NB4 (cell line): ENCODE measurements around the gene STK36.
A peak's percentile ranks its signal among the peaks of the same experiment; 100 is the strongest.

Experiments used
- DNase-seq: peaks from one replicate; pipeline ENCODE4 v3.0.0; 2010; ENCODE audit warnings: low read depth
- H3K4me3 ChIP-seq: one replicate; pipeline ENCODE4 v1.5.1; 2011; ENCODE audit warnings: mild to moderate bottlenecking, low read depth, low read length, moderate library complexity
- CTCF ChIP-seq: IDR thresholded peaks from one replicate; pipeline ENCODE4 v1.5.1; 2012; ENCODE audit warnings: low read depth, low read length
- MAX ChIP-seq: IDR thresholded peaks from 2 replicates; pipeline ENCODE4 v1.6.1; 2011; ENCODE audit warnings: low read depth, low read length
- MYC ChIP-seq: IDR thresholded peaks from 2 replicates; pipeline ENCODE4 v1.6.1; 2011; ENCODE audit warnings: low read depth, low read length
- POLR2A ChIP-seq: IDR thresholded peaks from 2 replicates; pipeline ENCODE4 v1.6.1; 2011; ENCODE audit warnings: mild to moderate bottlenecking; ENCODE audit not compliant: insufficient read length; ENCODE audit errors: extremely low read depth

The STK36 gene

GRCh38 chr2:218744615-218745014, 72.7 kb downstream of the STK36 start:
- no peak for DNase-seq
- TF ChIP-seq MAX (no peak), MYC (no peak), CTCF (no peak), POLR2A (no peak)
- no peak overlapping the region for H3K4me3 ChIP-seq

GRCh38 chr2:218745160-218745558, 73.3 kb downstream of the STK36 start:
- peak; percentile 85 for DNase-seq

GRCh38 chr2:218745559-218746469, 73.9 kb downstream of the STK36 start:
- DNase-seq, result no peak
- no peak overlapping the region for H3K4me3 ChIP-seq
- TF ChIP-seq CTCF (no peak), MYC (no peak), MAX (no peak), POLR2A (no peak)

More at GRCh38 chr2:218745160-218745558, 73.3 kb downstream of the STK36 start:
- no peak overlapping the region for H3K4me3 ChIP-seq
- TF ChIP-seq POLR2A, result no peak
- TF ChIP-seq MAX, result peak; percentile 36; the same call in 1 of the 2 replicates

GRCh38 chr2:218746470-218746795, 74.5 kb downstream of the STK36 start:
- no peak for DNase-seq
- TF ChIP-seq MYC (no peak), MAX (no peak), POLR2A (no peak), CTCF (no peak)

GRCh38 chr2:218746960-218747359, 75.1 kb downstream of the STK36 start:
- H3K4me3 ChIP-seq, result no peak overlapping the region
- DNase-seq, result no peak
- TF ChIP-seq CTCF (no peak), MYC (no peak)

More at GRCh38 chr2:218746470-218746795, 74.5 kb downstream of the STK36 start:
- H3K4me3 ChIP-seq, result no peak overlapping the region

GRCh38 chr2:218748741-218749441, 77.0 kb downstream of the STK36 start:
- TF ChIP-seq CTCF (no peak), POLR2A (no peak), MAX (no peak)
- H3K4me3 ChIP-seq, result no peak overlapping the region
- DNase-seq, result no peak
